ENCODE measurements around the gene LILRA6. TPM values are rescaled to one million over a fixed set of nuclear protein-coding genes. Genes with fewer than 3 reads are reported as not detected.
"Not testable (repeated sequence)": the region's sequence is repeated elsewhere in the genome, so short reads cannot be mapped to it uniquely, and the experiment has no call there.

LILRA6 gene
- total and polyA plus RNA-seq, 7 experiments from 2014 or later: 0.12 to 27.0 (median 0.97) TPM

DNA sequence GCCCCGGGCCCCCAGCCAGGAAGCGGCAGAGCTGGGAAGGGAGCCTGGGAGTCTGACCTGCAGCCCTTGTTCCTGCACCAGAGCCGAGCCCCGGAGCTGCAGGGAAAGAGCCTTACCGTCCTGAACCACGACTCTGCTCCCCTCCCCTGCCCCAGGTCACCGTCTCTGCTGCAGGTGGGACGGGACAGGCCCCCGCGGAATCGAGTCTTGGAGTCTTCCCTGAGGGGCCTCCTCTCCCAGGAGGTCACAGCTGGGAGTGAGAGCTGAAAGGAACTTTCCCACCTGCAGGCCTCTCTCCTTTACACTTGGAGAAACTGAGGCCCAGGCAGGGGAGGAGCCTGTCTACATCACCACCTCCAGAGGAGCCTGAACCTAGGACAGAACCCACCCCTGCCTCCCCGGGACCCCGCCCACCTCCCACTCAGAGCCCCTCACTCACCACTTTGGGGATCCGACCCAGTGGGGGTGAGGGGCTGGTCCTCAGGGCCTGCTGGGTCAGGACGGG, 34.6 kb upstream of the LILRA6 start:
- DNase-seq; ATAC-seq; CTCF ChIA-PET; H3K36me3 Mint-ChIP-seq; H3K27ac Mint-ChIP-seq; H3K27ac ChIP-seq (ENCODE audit: low read depth, low read length); POLR2A ChIA-PET; H3K36me3 ChIP-seq (ENCODE audit: control insufficient read depth in 2 of 3, insufficient read depth in 3 of 3, low read length in 3 of 3); H3K9me3 ChIP-seq (ENCODE audit: control insufficient read depth in 2 of 3, low read length in 3 of 3); H3K4me3 Mint-ChIP-seq; H3K4me3 ChIP-seq (ENCODE audit: low read length); H3K4me1 ChIP-seq (ENCODE audit: control insufficient read depth in 2 of 2, insufficient read depth in 2 of 2, low read length in 2 of 2); intact Hi-C loops (cut with micrococcal nuclease); H3K9me3 Mint-ChIP-seq; H3K4me1 Mint-ChIP-seq; H3K27me3 ChIP-seq (ENCODE audit: control insufficient read depth in 2 of 2, insufficient read depth in 2 of 2, low read length in 2 of 2): not testable (repeated sequence)
- peaks cover 20 to 58% (median 29%) of the 10 kb centered on the region in 5 donors for H3K27me3 Mint-ChIP-seq

DNA sequence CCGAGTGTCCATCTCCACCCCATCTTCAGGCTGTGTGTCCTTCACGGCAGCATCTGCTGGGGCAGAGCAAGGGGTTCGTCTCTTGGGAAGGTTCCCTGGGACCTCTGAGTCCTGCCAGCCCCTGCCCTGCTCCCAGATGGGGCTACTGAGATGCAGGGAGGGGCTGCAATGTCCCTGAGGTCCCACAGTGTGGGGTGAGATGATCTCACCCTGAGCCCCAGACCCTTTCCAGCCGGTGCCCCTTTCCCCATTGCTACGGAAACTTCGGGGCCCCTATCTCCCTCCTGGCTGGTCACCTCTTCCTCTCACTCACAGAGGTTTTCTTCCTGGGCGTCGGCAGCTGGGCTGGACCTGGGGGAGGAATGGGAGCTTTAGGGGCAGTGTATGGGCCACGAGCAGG, 33.4 kb upstream of the LILRA6 start:
- Histone ChIP-seq H3K4me3 (ENCODE audit: low read length) (no peak overlapping the region), H3K36me3 (ENCODE audit: control insufficient read depth in 2 of 3, insufficient read depth in 3 of 3, low read length in 3 of 3) (no peaks in the 10 kb centered on the region), H3K4me1 (ENCODE audit: control insufficient read depth in 2 of 2, insufficient read depth in 2 of 2, low read length in 2 of 2) (no peaks in the 10 kb centered on the region), H3K9me3 (ENCODE audit: control insufficient read depth in 2 of 3, low read length in 3 of 3) (no peaks in the 10 kb centered on the region), H3K27ac (ENCODE audit: low read depth, low read length) (no peak overlapping the region), H3K27me3 (ENCODE audit: control insufficient read depth in 2 of 2, insufficient read depth in 2 of 2, low read length in 2 of 2) (no peaks in the 10 kb centered on the region)
- CTCF ChIA-PET: no interaction called here
- no peaks in the 10 kb centered on the region for H3K36me3 Mint-ChIP-seq
- H3K9me3 Mint-ChIP-seq: no peaks in the 10 kb centered on the region
- H3K27me3 Mint-ChIP-seq: peaks cover 12 to 59% (median 24%) of the 10 kb centered on the region in 5 donors
- H3K4me3 Mint-ChIP-seq: no peak overlapping the region
- intact Hi-C loops (cut with micrococcal nuclease): no loop called here
- DNase-seq: no peak
- POLR2A ChIA-PET: no interaction called here
- ATAC-seq: no peak
- no peak overlapping the region for H3K27ac Mint-ChIP-seq
- H3K4me1 Mint-ChIP-seq: peaks cover 0 to 4% (median 0%) of the 10 kb centered on the region in 7 donors

DNA sequence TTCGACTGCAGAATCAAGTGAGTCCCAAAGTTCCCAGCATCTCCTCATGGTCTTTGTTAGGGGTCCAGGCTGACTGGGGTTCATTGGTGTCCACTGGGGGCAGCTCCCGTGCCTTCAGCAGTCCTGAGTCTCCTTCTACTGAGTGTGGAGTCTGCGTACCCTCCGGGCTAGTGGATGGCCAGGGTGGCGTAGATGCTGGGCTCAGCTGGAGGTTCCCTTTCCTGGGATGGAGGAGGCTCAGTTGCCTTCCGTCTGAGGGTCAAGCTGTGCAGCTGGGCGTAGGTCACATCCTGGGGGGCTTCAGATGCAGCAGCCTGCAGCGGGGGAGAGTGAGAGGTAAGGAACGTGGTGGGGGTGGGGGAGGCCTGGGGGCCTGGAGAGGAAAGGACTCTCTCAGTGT, 31.9 kb upstream of the LILRA6 start:
- H3K27ac ChIP-seq (ENCODE audit: low read depth, low read length); H3K4me3 Mint-ChIP-seq; POLR2A ChIA-PET; H3K36me3 Mint-ChIP-seq; H3K4me1 Mint-ChIP-seq; H3K27ac Mint-ChIP-seq; ATAC-seq; H3K4me3 ChIP-seq (ENCODE audit: low read length); DNase-seq; intact Hi-C loops (cut with micrococcal nuclease); H3K9me3 Mint-ChIP-seq; H3K36me3 ChIP-seq (ENCODE audit: control insufficient read depth in 2 of 3, insufficient read depth in 3 of 3, low read length in 3 of 3); H3K9me3 ChIP-seq (ENCODE audit: control insufficient read depth in 2 of 3, low read length in 3 of 3); CTCF ChIA-PET; H3K27me3 ChIP-seq (ENCODE audit: control insufficient read depth in 2 of 2, insufficient read depth in 2 of 2, low read length in 2 of 2); H3K4me1 ChIP-seq (ENCODE audit: control insufficient read depth in 2 of 2, insufficient read depth in 2 of 2, low read length in 2 of 2): not testable (repeated sequence)
- peaks cover 8 to 56% (median 19%) of the 10 kb centered on the region in 5 donors for H3K27me3 Mint-ChIP-seq

DNA sequence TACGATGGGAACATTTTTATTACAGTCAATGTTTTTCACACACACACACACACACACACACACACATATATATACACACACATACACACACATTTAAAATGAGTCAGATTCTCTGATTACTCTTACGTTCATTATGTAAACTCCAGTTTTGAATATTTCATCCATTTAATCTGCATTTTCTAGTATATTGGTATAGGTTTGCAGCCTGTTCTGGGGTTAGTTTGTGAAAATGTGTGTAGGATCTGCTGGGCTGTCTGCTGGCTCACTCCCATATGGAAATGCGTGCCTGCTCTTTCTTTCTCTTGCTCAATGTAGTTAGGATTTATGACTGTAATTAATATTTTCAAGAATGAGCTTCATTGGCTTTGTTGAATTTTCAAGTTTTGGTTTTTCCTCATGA, 31.2 kb upstream of the LILRA6 start:
- H3K9me3 ChIP-seq (ENCODE audit: control insufficient read depth in 2 of 3, low read length in 3 of 3): no peaks in the 10 kb centered on the region
- H3K4me3 Mint-ChIP-seq: no peak overlapping the region
- H3K27ac ChIP-seq (ENCODE audit: low read depth, low read length): no peak overlapping the region
- intact Hi-C loops (cut with micrococcal nuclease): no loop called here
- peaks cover 0 to 2% (median 0%) of the 10 kb centered on the region in 7 donors for H3K4me1 Mint-ChIP-seq
- H3K27me3 Mint-ChIP-seq: peaks cover 5 to 50% (median 17%) of the 10 kb centered on the region in 5 donors
- no peak overlapping the region for H3K4me3 ChIP-seq (ENCODE audit: low read length)
- ChIA-PET POLR2A (no interaction called here), CTCF (no interaction called here)
- ATAC-seq (no peak), DNase-seq (no peak)
- no peaks in the 10 kb centered on the region for H3K9me3 Mint-ChIP-seq
- H3K36me3 Mint-ChIP-seq: no peaks in the 10 kb centered on the region
- H3K27me3 ChIP-seq (ENCODE audit: control insufficient read depth in 2 of 2, insufficient read depth in 2 of 2, low read length in 2 of 2): no peaks in the 10 kb centered on the region
- no peak overlapping the region for H3K27ac Mint-ChIP-seq
- no peaks in the 10 kb centered on the region for H3K4me1 ChIP-seq (ENCODE audit: control insufficient read depth in 2 of 2, insufficient read depth in 2 of 2, low read length in 2 of 2)
- no peaks in the 10 kb centered on the region for H3K36me3 ChIP-seq (ENCODE audit: control insufficient read depth in 2 of 3, insufficient read depth in 3 of 3, low read length in 3 of 3)

DNA sequence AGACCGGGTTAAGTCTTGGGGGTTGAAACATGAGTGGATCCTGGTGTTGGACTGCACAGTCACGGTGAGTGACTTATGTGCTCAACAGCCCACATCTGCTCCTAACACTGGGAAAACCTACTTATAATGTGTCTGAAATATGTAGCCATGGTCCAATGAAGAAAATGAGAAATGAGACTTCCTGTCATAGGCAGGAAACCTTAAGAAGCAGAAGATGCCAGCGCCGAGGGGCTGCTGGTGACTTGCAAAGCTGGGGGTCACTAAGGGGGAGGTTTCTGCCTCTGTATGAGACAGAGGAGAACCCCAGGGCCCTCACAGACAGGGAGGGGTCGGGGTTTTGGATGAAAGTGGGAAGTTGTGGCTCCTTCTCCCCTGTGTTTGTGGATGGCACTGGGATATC, 29.6 kb upstream of the LILRA6 start:
- H3K27me3 ChIP-seq (ENCODE audit: control insufficient read depth in 2 of 2, insufficient read depth in 2 of 2, low read length in 2 of 2); H3K4me3 ChIP-seq (ENCODE audit: low read length); H3K4me1 ChIP-seq (ENCODE audit: control insufficient read depth in 2 of 2, insufficient read depth in 2 of 2, low read length in 2 of 2); DNase-seq; H3K9me3 ChIP-seq (ENCODE audit: control insufficient read depth in 2 of 3, low read length in 3 of 3); intact Hi-C loops (cut with micrococcal nuclease); H3K4me1 Mint-ChIP-seq; H3K27ac Mint-ChIP-seq; POLR2A ChIA-PET; CTCF ChIA-PET; H3K36me3 ChIP-seq (ENCODE audit: control insufficient read depth in 2 of 3, insufficient read depth in 3 of 3, low read length in 3 of 3); H3K4me3 Mint-ChIP-seq; H3K9me3 Mint-ChIP-seq; H3K27ac ChIP-seq (ENCODE audit: low read depth, low read length); H3K36me3 Mint-ChIP-seq: not testable (repeated sequence)
- ATAC-seq: peak; percentile 40
- H3K27me3 Mint-ChIP-seq: peaks cover 5 to 40% (median 15%) of the 10 kb centered on the region in 5 donors

DNA sequence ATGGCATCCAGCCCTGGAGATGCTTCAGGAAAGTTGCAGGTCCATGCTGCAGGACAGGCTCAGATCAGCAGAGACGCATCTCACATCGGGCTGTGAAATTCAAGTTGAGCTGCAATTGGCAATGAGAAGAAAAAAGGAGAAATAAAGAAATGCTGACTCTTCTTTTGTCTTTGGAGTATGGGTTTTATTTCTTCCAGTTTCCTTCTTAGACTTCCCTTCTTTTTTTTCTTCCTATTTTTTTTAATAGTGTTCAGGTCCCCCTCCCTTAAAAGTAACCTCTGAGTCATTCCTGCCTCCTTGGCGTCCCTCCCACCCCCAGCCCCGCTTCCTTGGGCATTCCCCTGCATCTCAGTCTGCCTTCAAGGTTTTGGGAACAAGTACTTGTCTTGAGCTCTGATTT, 29.0 kb upstream of the LILRA6 start:
- H3K36me3 ChIP-seq (ENCODE audit: control insufficient read depth in 2 of 3, insufficient read depth in 3 of 3, low read length in 3 of 3); H3K27ac ChIP-seq (ENCODE audit: low read depth, low read length); H3K4me3 Mint-ChIP-seq; intact Hi-C loops (cut with micrococcal nuclease); H3K4me1 ChIP-seq (ENCODE audit: control insufficient read depth in 2 of 2, insufficient read depth in 2 of 2, low read length in 2 of 2); POLR2A ChIA-PET; CTCF ChIA-PET; DNase-seq; H3K27me3 ChIP-seq (ENCODE audit: control insufficient read depth in 2 of 2, insufficient read depth in 2 of 2, low read length in 2 of 2); H3K4me1 Mint-ChIP-seq; H3K4me3 ChIP-seq (ENCODE audit: low read length); H3K36me3 Mint-ChIP-seq; H3K9me3 Mint-ChIP-seq; H3K9me3 ChIP-seq (ENCODE audit: control insufficient read depth in 2 of 3, low read length in 3 of 3): not testable (repeated sequence)
- H3K27ac Mint-ChIP-seq: peak overlapping the region in 1 of 9 donors; percentile 28
- peak; percentile 66 for ATAC-seq
- peaks cover 5 to 40% (median 15%) of the 10 kb centered on the region in 5 donors for H3K27me3 Mint-ChIP-seq

DNA sequence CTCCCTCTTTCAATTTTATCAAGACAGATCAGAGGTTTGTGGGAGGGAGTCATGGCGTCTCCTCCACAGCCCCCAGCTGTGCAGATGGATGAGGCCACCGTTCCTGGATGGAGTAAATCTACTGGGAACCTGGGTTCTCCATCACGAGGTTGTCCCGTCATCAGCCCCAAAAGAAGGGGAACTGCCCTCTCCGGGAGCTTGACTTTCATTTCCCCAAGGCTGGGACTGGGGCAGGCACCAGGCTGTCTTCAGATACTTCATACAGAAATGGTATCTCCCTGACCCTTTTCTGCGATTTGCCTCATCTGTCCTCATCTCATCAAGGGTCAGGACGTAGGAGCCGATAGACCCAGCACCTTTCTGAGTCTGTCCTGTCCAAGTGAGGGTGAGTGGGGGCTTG, 28.5 kb upstream of the LILRA6 start:
- ATAC-seq (peak; percentile 81), DNase-seq (no peak)
- H3K4me1 Mint-ChIP-seq: peaks cover 0 to 2% (median 0%) of the 10 kb centered on the region in 7 donors
- ChIA-PET CTCF (no interaction called here), POLR2A (no interaction called here)
- Histone ChIP-seq H3K27me3 (ENCODE audit: control insufficient read depth in 2 of 2, insufficient read depth in 2 of 2, low read length in 2 of 2) (no peaks in the 10 kb centered on the region), H3K4me1 (ENCODE audit: control insufficient read depth in 2 of 2, insufficient read depth in 2 of 2, low read length in 2 of 2) (no peaks in the 10 kb centered on the region), H3K4me3 (ENCODE audit: low read length) (no peak overlapping the region), H3K9me3 (ENCODE audit: control insufficient read depth in 2 of 3, low read length in 3 of 3) (no peaks in the 10 kb centered on the region), H3K27ac (ENCODE audit: low read depth, low read length) (no peak overlapping the region), H3K36me3 (ENCODE audit: control insufficient read depth in 2 of 3, insufficient read depth in 3 of 3, low read length in 3 of 3) (no peaks in the 10 kb centered on the region)
- H3K27me3 Mint-ChIP-seq: peaks cover 5 to 37% (median 15%) of the 10 kb centered on the region in 5 donors
- no peak overlapping the region for H3K27ac Mint-ChIP-seq
- intact Hi-C loops (cut with micrococcal nuclease): no loop called here
- H3K36me3 Mint-ChIP-seq: no peaks in the 10 kb centered on the region
- H3K4me3 Mint-ChIP-seq: no peak overlapping the region
- no peaks in the 10 kb centered on the region for H3K9me3 Mint-ChIP-seq

Data from naive thymus-derived CD4-positive, alpha-beta T cell (primary cell).